ENCODE data around the gene ZNF512.

GRCh38 chr2:27549303-27549702 is 33.5 kb upstream of the ZNF512 start:
- no peak for TF ChIP-seq CTCF (conservative IDR thresholded peaks at IDR 0.05; ENCODE audit: low read length)
- TF ChIP-seq EZH2phosphoT487 (IDR thresholded peaks at IDR 0.05; ENCODE audit: borderline replicate concordance): no peak
